Neural progenitor cell (in vitro differentiated cells): ENCODE measurements around the gene ROMO1. TPM values are rescaled to one million over a fixed set of nuclear protein-coding genes. Genes with fewer than 3 reads are reported as not detected.

Experiments used
- DNase-seq: peaks from one replicate; pipeline ENCODE4 v3.0.0-alpha.2; 2016; ENCODE audit warnings: low spot score
- H2AFZ ChIP-seq: fragments of 200-600 bp; sonication (generic); replicated peaks from 2 replicates; pipeline ENCODE4 v1.6.1; 2016; ENCODE audit warnings: antibody characterized with exemption
- H3F3A ChIP-seq: fragments of 200-600 bp; sonication (generic); 2 replicates; pipeline ENCODE4 v1.6.1; 2016; ENCODE audit warnings: antibody characterized with exemption, low read depth
- H3K27ac ChIP-seq: fragments of 200-600 bp; sonication (generic); 2 replicates; pipeline ENCODE4 v1.5.1; 2016; ENCODE audit warnings: mild to moderate bottlenecking
- H3K27me3 ChIP-seq: fragments of 200-600 bp; sonication (generic); 2 replicates; pipeline ENCODE4 v1.6.1; 2016; ENCODE audit warnings: mild to moderate bottlenecking, moderate library complexity
- H3K36me3 ChIP-seq: fragments of 200-600 bp; sonication (generic); 2 replicates; pipeline ENCODE4 v1.5.1; 2016
- H3K4me1 ChIP-seq: fragments of 200-600 bp; sonication (generic); 2 replicates; pipeline ENCODE4 v1.6.1; 2016; ENCODE audit warnings: mixed run types
- H3K4me2 ChIP-seq: fragments of 200-600 bp; sonication (generic); 2 replicates; pipeline ENCODE4 v1.6.1; 2016
- H3K4me3 ChIP-seq: fragments of 200-600 bp; sonication (generic); 2 replicates; pipeline ENCODE4 v1.5.1; 2016
- H3K79me2 ChIP-seq: fragments of 200-600 bp; sonication (generic); 2 replicates; pipeline ENCODE4 v1.6.1; 2016; ENCODE audit warnings: low read depth
- H3K9ac ChIP-seq: fragments of 200-600 bp; sonication (generic); 2 replicates; pipeline ENCODE4 v1.6.1; 2016
- H3K9me3 ChIP-seq: fragments of 200-600 bp; sonication (generic); 2 replicates; pipeline ENCODE4 v1.5.1; 2016; ENCODE audit warnings: low read depth
- H4K20me1 ChIP-seq: fragments of 200-600 bp; sonication (generic); 2 replicates; pipeline ENCODE4 v1.6.1; 2016; ENCODE audit warnings: low read depth
- H3K27ac Mint-ChIP-seq: 3 replicates; pipeline ENCODE4 v1.8.0; 2021; ENCODE audit warnings: mixed read lengths
- H3K27me3 Mint-ChIP-seq: 2 replicates; pipeline ENCODE4 v1.8.0; 2022; ENCODE audit warnings: low read depth, mild to moderate bottlenecking, inconsistent platforms, moderate library complexity, mixed read lengths; ENCODE audit not compliant: insufficient read depth
- H3K36me3 Mint-ChIP-seq: 3 replicates; pipeline ENCODE4 v1.8.0; 2021; ENCODE audit warnings: mixed read lengths
- H3K4me1 Mint-ChIP-seq: 3 replicates; pipeline ENCODE4 v1.8.0; 2021; ENCODE audit warnings: mixed read lengths
- H3K4me3 Mint-ChIP-seq: 3 replicates; pipeline ENCODE4 v1.8.0; 2021; ENCODE audit warnings: mild to moderate bottlenecking, moderate library complexity, mixed read lengths
- H3K9me3 Mint-ChIP-seq: 3 replicates; pipeline ENCODE4 v1.8.0; 2020; ENCODE audit warnings: mixed read lengths
- CTCF ChIP-seq: fragments of 200-600 bp; sonication (generic); IDR thresholded peaks from 2 replicates; pipeline ENCODE4 v1.5.1; 2017; ENCODE audit warnings: antibody characterized with exemption, mild to moderate bottlenecking
- EZH2 ChIP-seq: fragments of 200-600 bp; sonication (generic); IDR thresholded peaks from 2 replicates; pipeline ENCODE4 v1.6.1; 2017; ENCODE audit warnings: antibody characterized with exemption, mild to moderate bottlenecking, moderate library complexity
- EZH2phosphoT487 ChIP-seq: fragments of 200-600 bp; sonication (generic); IDR thresholded peaks from 2 replicates; pipeline ENCODE4 v1.6.1; 2017; ENCODE audit warnings: antibody characterized with exemption
- total RNA-seq: library from RNA; depleted of rRNA; stranded (reverse); fragments of >200 nt; gene quantifications from 2 replicates; pipeline ENCODE4 v1.2.3, GENCODE V29; 2015; ENCODE audit warnings: low replicate concordance

ROMO1 gene
- total RNA-seq, 1 donor from 2014 or later, result 135 TPM

DNA sequence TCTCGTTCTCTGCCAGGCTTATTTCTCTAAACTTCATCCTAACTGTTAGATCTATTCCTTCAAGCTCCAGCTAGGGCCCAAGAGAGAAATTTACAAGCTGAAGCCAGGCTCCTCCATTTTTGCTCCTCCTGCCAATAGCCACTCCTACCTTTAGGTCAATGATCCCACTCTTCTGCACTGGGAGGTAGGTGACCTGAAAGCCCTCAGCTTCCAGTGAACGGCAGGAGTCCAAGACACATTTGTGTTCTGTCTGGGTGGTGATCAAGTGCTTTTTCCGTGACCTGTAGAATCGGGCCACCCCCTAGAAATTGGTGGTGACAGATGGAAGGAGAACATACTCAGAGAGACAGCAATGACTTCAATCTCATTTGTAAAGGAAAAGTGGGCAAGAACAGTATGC lies 8.9 kb upstream of the ROMO1 start:
- Histone ChIP-seq H3K4me1 (no peaks in the 10 kb centered on the region), H3K9me3 (no peaks in the 10 kb centered on the region), H3K27me3 (no peaks in the 10 kb centered on the region), H3K4me3 (no peak overlapping the region), H3K79me2 (no peaks in the 10 kb centered on the region), H3K4me2 (no peak overlapping the region), H3F3A (no peaks in the 10 kb centered on the region), H2AFZ (no peak overlapping the region), H4K20me1 (no peaks in the 10 kb centered on the region), H3K9ac (no peak overlapping the region), H3K27ac (no peak overlapping the region), H3K36me3 (no peaks in the 10 kb centered on the region)
- TF ChIP-seq EZH2 (no peak), EZH2phosphoT487 (no peak), CTCF (no peak)
- no peak for DNase-seq
- peaks cover 5% of the 10 kb centered on the region for H3K9me3 Mint-ChIP-seq
- no peaks in the 10 kb centered on the region for H3K4me1 Mint-ChIP-seq
- no peak overlapping the region for H3K27ac Mint-ChIP-seq
- H3K36me3 Mint-ChIP-seq, result peaks cover 26% of the 10 kb centered on the region
- H3K4me3 Mint-ChIP-seq, result no peak overlapping the region
- H3K27me3 Mint-ChIP-seq, result peaks cover 2% of the 10 kb centered on the region

DNA sequence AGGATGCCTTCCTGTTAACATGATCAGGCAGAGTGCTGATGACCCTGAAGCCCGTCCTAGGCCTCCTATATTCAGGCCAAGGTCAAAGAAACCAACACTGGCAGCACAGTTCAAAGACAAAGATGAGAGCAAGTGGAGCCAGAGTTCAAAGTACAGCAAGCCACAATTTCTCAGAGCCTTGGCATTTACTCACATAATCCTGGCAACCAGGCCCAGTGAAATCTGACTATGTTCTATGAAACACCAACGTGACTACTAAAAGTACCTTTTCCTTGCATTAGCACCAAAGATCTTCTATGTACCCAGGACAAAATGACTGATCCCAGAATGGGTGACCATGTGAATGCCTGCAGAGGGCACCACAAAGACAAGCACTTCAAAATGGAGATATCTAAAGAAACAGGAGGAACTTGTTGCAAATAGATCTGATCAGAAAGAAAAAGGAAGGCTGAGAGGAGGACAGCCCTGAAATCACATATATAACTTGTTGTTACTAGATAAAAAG lies 3.9 kb upstream of the ROMO1 start:
- H3K27me3 ChIP-seq, result no peaks in the 10 kb centered on the region
- H3K79me2 ChIP-seq, result peaks cover 10% of the 10 kb centered on the region
- H3K9ac ChIP-seq, result no peak overlapping the region
- Mint-ChIP-seq H3K36me3 (peaks cover 8% of the 10 kb centered on the region), H3K27ac (no peak overlapping the region), H3K9me3 (no peaks in the 10 kb centered on the region), H3K27me3 (peaks cover 6% of the 10 kb centered on the region), H3K4me1 (peaks cover 19% of the 10 kb centered on the region), H3K4me3 (no peak overlapping the region)
- H3F3A ChIP-seq, result peaks cover 27% of the 10 kb centered on the region
- peaks cover 3% of the 10 kb centered on the region for H4K20me1 ChIP-seq
- H2AFZ ChIP-seq, result no peak overlapping the region
- no peak for DNase-seq
- no peak for TF ChIP-seq CTCF
- no peak for TF ChIP-seq EZH2
- TF ChIP-seq EZH2phosphoT487, result no peak
- H3K36me3 ChIP-seq, result no peaks in the 10 kb centered on the region
- H3K9me3 ChIP-seq, result no peaks in the 10 kb centered on the region
- H3K4me1 ChIP-seq, result peaks cover 8% of the 10 kb centered on the region
- H3K4me2 ChIP-seq, result no peak overlapping the region
- H3K27ac ChIP-seq, result no peak overlapping the region
- no peak overlapping the region for H3K4me3 ChIP-seq

- Histone ChIP-seq H3K27ac (no peak overlapping the region), H3K27me3 (no peaks in the 10 kb centered on the region), H3K4me1 (peaks cover 12% of the 10 kb centered on the region), H3K79me2 (peaks cover 15% of the 10 kb centered on the region), H2AFZ (no peak overlapping the region), H3K4me3 (no peak overlapping the region), H3K9me3 (no peaks in the 10 kb centered on the region), H4K20me1 (peaks cover 6% of the 10 kb centered on the region), H3K9ac (no peak overlapping the region), H3K36me3 (no peaks in the 10 kb centered on the region), H3F3A (peaks cover 34% of the 10 kb centered on the region), H3K4me2 (no peak overlapping the region)
- H3K36me3 Mint-ChIP-seq, result peaks cover 7% of the 10 kb centered on the region
- no peak for DNase-seq
- H3K27ac Mint-ChIP-seq, result no peak overlapping the region
- no peaks in the 10 kb centered on the region for H3K9me3 Mint-ChIP-seq
- H3K4me3 Mint-ChIP-seq, result no peak overlapping the region
- H3K27me3 Mint-ChIP-seq, result peaks cover 6% of the 10 kb centered on the region
- TF ChIP-seq EZH2phosphoT487 (no peak), CTCF (no peak), EZH2 (no peak)
- peaks cover 21% of the 10 kb centered on the region for H3K4me1 Mint-ChIP-seq
Measured at GRCh38 chr20:35695978-35696377, 3.2 kb upstream of the ROMO1 start.
